Fibroblast of skin of right biceps (primary cell): ENCODE data around the gene NMNAT3.
"Not testable (repeated sequence)": the region's sequence is repeated elsewhere in the genome, so short reads cannot be mapped to it uniquely, and the experiment has no call there.

Source experiments
- DNase-seq: peaks from one replicate; pipeline ENCODE4 v3.0.0-alpha.2; 2013

Gene NMNAT3

DNA sequence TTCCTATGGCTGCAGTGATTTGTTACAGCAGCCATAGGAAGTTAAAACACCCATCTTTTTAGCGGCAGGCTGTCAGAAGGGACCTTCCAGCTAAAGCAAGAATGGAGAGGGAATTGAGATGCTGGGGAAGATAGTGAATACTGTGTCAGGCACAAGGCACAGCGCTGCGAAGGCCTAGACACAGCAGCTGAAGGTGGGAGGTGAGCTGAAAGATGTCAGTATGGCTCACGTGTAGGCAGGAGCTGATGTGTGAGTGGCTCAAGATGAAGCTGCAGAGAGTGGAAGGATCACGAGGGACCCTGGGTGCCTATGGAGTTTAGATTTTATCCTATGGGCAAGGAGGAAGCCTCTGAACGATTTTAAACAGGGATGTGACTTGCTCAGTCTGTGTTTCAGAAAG, 44.3 kb downstream of the NMNAT3 start:
- no peak for DNase-seq

- no peak for DNase-seq
Observed at GRCh38 chr3:139630542-139630941, 47.2 kb downstream of the NMNAT3 start.

DNA sequence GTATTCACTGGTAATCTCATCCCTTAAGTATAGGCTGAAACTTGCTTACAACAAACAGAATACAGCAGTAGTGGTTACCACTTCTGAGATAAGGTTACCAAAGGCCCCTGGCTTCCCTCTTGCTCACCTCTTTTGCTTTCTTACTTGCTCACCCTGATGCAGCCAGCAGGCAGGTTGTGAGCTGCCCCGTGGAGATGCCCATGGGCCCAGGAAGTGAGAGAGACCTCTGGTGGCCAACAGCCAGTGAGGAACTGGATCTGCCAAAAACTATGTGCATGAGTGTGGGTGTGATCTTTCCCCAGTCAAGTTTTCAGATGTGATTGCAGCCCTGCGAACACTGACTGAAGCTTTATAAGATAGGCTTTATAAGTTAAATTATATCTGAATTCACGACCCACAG, 48.7 kb downstream of the NMNAT3 start:
- DNase-seq: peak; percentile 6

DNA sequence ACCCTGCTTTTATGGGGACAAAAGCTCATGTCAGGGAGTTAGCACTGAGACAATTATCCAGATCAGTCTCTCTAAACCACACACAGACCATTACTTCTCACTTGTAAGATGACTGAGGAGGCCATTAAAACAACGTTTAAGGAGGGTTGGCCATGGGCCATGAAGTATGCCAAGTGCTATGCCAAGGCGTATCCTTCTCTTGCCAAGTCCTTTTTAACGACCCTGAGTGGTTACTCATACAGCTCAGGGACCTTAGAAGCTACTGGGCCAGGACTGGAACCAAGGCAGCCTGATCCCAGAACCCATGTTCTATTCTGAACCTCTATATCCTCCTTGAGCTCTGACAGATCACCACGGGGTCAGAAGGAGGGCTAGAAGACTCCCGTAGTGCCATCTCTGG, 50.0 kb downstream of the NMNAT3 start:
- DNase-seq: no peak

- DNase-seq: no peak
Observed at GRCh38 chr3:139620438-139620837, 57.3 kb downstream of the NMNAT3 start.

- DNase-seq: no peak
Observed at GRCh38 chr3:139619484-139619883, 58.3 kb downstream of the NMNAT3 start.

DNA sequence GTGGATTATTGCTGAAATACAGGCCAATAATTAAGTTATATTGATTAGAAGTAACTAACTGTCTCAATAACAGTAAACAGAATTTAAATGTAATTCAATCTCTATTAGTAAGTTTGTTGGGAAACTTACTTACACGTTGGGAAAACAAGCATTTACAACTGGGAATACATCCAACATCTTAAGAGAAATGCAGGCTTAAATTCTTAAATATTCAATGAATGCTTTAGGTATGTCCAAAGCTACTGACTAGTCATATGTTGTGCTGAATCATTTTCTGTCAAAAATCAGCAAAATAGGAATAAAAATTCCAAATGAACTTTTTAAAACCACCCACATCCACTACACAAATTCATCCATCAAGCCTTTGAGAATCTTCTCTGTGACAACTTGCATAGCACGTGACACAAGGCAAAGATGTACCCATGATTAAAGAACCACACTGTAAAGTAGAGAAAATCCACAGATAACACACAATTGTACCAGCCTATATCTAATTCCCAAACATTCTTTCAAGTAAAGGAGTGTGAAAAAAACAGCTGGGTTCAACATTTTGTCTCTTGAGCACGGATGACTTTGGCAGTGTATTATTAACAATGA, 60.0 kb downstream of the NMNAT3 start:
- no peak for DNase-seq

DNA sequence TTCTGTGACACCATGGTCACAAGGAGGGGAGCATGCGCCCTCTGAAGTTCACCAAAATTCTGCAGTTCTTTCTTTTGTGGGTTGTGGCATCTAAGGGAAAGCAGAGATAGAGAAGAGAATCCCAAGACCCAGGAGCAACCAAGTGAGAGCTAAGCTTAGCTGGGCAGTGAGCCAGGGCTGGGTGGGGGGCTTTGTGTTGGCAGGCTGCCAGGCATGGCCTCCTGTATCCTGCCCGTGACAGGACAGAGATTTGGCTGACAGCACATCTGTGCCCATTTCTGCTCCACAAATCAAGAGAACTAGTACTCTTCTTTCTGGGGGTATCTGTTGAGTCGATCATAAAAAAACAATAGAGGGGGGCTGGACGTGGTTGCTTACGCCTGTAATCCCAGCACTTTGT, 66.2 kb downstream of the NMNAT3 start:
- DNase-seq: no peak

- no peak for DNase-seq
Observed at GRCh38 chr3:139610886-139611285, 66.9 kb downstream of the NMNAT3 start.

- no peak for DNase-seq
Observed at GRCh38 chr3:139608924-139609323, 68.8 kb downstream of the NMNAT3 start.

- no peak for DNase-seq
Observed at GRCh38 chr3:139608108-139608380, 69.7 kb downstream of the NMNAT3 start.

DNA sequence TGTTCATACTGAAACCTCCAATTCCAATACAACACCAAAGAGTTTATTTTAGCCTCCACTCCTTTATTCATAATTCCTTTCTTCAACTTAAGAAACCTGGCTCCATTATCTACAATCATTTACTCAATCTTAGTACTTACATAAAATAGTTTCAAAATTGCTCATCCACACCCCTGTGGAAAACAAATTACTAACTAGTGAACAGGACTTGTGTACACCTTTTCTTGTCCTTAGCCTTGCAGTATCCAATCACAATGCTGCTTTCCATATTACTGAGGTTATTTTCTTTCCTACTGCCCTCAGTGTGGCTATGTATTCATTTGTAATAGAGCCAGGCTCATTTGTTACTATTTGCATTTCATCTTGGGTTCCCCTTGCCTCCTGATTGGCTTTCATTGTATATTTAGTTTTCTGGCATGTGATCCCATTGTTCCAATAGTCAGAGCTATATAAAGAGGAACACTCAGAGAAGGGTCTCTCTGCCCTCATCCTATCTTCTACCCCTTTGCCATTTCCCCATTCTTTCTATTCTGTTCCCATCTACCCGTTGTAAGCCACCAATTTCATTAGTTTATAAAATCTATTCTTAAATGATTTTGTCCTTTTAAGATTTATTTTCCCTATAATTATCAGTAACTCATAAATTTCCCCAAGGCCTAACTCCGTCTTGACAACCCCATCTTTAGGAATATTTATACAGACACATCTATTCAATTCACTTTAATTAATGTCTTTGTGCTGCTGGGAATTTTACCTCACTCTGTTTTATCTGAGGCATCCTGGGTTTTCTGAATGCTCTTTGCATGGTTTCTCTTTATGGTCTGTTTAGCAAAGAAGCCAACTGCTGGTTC, 70.3 kb downstream of the NMNAT3 start:
- no peak for DNase-seq

- no peak for DNase-seq
Observed at GRCh38 chr3:139602003-139602402, 75.8 kb downstream of the NMNAT3 start.

GRCh38 chr3:139601191-139601961, 76.4 kb downstream of the NMNAT3 start:
- DNase-seq: peak; percentile 1

GRCh38 chr3:139597947-139598346, 79.8 kb downstream of the NMNAT3 start:
- DNase-seq: no peak

DNA sequence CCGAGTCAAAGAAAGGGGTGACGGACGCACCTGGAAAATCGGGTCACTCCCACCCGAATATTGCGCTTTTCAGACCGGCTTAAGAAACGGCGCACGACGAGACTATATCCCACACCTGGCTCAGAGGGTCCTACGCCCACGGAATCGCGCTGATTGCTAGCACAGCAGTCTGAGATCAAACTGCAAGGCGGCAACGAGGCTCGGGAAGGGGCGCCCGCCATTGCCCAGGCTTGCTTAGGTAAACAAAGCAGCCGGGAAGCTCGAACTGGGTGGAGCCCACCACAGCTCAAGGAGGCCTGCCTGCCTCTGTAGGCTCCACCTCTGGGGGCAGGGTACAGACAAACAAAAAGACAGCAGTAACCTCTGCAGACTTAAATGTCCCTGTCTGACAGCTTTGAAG, 86.6 kb downstream of the NMNAT3 start:
- DNase-seq: not testable (repeated sequence)

- DNase-seq: no peak
Observed at GRCh38 chr3:139588450-139588849, 89.3 kb downstream of the NMNAT3 start.

GRCh38 chr3:139587797-139588196, 90.0 kb downstream of the NMNAT3 start:
- DNase-seq: no peak

DNA sequence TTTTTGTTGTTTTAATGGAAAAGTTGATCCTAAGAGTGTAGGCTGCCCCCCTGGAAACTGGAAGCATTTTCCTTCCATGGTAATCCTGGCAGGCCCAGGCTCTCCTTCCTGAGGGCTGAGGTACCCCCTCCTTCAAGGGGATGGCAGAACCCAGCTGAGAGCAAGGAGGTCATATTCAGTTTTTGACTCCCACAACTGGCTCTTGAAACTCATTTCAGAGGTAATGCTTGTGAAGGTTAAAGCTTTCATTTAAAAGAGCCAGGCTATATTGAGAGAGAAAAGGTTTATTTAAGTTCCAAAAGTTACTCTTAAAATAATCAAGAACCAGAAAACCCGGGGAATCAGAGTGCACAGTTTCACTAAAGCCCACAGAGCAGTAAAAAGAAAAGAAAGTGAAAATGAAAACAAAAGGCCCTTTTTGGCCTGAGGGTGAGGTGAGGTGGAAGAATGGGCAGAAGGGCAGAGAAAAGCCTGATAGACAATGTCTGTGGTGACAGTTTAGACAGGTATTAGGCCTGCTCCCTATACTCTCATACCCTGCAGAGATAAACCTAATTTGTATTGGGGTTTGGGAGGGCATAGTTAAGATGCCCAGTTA, 91.3 kb downstream of the NMNAT3 start:
- DNase-seq: no peak

GRCh38 chr3:139585820-139586219, 92.0 kb downstream of the NMNAT3 start:
- DNase-seq: no peak

- DNase-seq: not testable (repeated sequence)
Observed at GRCh38 chr3:139583651-139584050, 94.1 kb downstream of the NMNAT3 start.

DNA sequence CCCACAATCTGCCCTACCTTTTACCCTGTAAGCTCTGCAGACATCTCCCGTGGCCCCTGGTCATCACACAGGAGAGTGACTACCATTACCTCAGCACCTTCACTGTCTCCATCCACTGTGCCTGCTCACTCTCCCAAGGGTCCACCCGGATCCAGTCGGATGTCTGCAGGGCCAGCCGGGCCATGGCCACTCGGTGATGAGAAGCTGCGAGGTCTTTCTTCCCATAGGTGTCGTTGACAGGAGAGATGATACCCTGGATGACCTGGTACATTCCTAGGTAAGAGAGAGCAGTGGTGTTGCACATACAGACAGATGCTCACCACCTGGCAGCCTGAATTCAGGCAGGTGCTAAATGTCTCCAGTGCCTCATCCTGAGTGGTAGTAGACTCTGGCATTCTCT, 99.0 kb downstream of the NMNAT3 start:
- no peak for DNase-seq

GRCh38 chr3:139577909-139578308, 99.9 kb downstream of the NMNAT3 start:
- no peak for DNase-seq

GRCh38 chr3:139577346-139577745, 100.4 kb downstream of the NMNAT3 start:
- DNase-seq: no peak
